Measurements from ENCODE around the gene PIEZO2. TPM values are rescaled to one million over a fixed set of nuclear protein-coding genes. Genes with fewer than 3 reads are reported as not detected.

PIEZO2 gene
- total RNA-seq, 1 donor from 2014 or later = 0.11 TPM

DNA sequence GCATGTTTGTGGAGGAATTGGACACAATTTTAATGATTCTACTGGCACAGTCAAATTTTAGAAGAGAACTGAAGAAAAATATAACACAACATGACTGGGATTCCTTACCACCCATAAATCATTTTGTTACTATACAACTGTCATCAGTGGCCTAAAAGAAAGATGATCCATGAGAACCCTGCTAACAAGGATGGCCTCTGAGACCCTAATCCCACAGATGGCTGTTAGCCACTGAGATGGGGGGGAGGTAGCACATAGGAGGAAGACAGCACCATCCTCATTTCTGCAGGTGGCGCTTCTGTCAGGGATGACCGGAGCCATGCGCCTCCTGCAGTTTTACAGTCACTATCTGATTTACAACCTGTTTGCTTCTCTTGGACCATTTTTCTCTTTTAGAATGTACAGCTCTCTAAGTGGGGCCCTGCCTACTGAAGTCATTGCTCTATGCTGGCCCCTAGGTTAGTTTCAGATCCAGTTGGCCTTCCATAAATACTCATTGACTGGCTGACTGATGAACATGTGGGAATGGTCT lies 343.7 kb downstream of the PIEZO2 start:
- ATAC-seq = no peak
- intact Hi-C loops (cut with DNase I) = no loop called here
- no peak for DNase-seq (ENCODE audit: missing footprints)

DNA sequence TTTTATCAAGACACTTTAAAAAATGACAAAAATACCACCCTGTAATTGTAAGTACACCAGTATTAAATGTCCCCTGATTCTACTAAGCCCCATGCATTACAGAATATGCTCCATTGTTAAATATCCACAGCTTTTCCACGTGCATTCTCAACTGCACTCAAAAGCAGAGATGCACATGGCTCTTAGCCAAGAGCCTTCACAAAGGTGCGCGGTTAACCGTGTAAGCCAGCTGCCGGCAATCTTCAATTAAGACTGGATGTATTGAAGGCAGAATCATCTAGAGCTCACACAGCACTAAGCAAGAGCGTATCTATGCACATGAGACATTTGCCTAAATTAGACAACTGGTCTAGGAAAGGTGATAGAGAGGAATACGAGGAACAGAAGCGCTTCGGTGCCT lies 345.2 kb downstream of the PIEZO2 start:
- intact Hi-C loops (cut with DNase I) = no loop called here
- ATAC-seq (no peak), DNase-seq (ENCODE audit: missing footprints) (no peak)

DNA sequence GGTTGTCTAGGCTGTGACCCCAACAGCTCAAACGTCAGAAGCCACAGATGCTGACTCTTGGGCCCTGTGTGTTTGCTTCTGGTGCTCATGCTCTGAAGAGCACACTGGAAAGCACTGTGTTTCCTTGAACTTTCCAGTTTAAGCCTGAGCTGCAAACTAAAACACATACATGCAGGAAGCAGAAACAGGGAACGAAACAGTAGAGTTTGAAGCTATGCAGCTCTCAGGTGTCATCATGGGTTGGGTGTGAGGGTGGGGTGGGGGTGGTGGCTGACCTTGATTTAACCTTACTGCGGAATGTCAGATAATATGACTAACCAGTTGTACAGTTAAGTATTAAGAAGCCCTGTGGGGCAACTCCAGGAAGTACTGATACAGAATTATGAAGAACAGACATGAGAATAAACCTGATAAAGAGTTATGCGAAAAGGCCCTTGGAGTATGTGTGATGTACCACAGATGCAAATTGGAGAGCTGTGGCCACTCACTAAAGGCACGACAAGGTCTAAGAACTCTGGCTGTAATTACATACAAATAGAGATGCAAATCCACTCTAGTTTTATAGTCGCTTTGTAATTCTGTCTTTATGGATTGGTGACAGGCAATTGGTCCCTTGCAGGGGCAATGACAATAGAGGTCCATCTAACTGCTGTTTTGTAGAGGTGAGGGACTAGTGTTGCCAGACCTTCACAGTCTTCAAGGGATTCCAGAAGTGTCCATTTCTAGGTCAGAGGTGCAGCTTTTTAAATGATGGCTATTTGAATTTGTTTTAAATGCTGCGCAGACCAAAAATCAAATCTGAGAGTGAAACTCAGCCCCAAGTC lies 350.4 kb downstream of the PIEZO2 start:
- intact Hi-C loops (cut with DNase I) = loop anchor here (5.0 to 10.0 kb wide), 2 partner anchors 46 to 353 kb away; no protein-coding TSS in a partner anchor
- no peak for DNase-seq (ENCODE audit: missing footprints)
- ATAC-seq = peak; percentile 23

DNA sequence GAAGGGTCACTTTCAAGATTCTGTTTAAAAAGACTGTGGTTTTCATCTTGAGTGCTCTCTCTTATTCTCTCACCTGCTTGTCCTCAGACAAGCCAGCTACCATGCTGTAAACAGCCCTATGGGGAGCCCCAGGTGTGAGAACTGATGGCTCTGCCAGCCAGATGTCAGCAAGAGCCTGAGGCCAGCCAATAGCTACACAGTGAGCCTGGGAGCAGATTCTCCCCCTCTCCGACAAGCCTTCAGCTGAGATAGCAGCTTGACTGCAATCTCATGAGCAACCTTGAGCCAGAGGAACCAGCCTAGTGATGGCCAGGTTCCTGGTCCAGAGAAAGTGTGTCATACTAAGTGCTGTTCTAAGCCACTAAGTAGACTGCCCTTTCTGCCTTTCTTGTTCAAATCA lies 351.5 kb downstream of the PIEZO2 start:
- peak; percentile 80 for ATAC-seq
- intact Hi-C loops (cut with DNase I) = loop anchor here (5.0 to 10.0 kb wide), 2 partner anchors 47 to 354 kb away; no protein-coding TSS in a partner anchor
- DNase-seq (ENCODE audit: missing footprints) = no peak

DNA sequence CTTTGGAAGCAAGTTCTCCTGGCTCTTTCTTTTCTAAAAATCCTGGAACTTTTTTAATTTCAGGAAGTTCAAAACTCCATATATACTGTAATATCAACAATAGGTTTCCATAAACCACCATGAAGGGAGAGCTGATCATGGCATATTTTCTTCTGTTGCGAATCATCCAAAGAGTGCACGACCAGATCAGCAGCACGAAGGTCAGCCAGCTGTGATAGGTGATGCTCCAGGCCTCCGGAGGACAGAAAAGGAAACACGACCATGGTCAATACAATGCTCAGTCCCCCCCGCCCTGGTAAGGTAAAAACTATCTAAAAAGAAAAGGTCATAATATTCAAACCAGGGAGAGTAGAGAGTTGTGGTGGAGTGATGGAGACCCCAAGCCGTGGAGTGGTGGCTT lies 354.6 kb downstream of the PIEZO2 start:
- intact Hi-C loops (cut with DNase I) = loop anchor here (5.0 to 10.0 kb wide), 2 partner anchors 50 to 358 kb away; no protein-coding TSS in a partner anchor
- ATAC-seq = no peak
- no peak for DNase-seq (ENCODE audit: missing footprints)

DNA sequence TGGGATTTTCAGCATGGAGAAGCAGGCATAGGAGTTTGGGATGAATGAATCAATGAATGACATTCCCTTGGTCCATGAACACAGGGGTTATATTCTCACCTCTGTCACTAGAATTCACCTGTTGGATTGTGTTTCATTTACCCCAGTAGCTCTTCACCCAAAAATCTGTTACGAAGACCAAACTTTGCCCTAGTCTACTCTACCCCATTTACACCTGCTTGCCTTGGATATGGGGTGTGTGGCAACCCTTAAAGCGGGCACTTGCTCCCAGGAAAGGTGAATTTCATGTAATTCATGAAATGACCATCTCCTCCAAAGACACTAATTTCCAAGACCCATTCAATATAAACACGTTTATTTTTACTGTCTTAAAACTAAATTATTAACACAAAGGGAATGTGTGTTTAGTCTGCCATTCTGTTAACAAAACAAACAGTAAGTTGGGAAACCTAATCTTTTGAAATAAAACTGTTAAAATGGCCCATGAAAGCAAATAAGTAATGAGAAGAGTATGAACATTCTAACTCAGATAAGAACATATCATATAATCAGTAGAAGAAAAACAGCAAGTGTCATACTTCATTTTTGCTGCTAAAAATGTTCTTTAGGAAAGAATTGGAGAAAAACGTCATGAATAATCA lies 355.5 kb downstream of the PIEZO2 start:
- DNase-seq (ENCODE audit: missing footprints) (no peak), ATAC-seq (no peak)
- intact Hi-C loops (cut with DNase I) = loop anchor here (10.0 kb wide), 1 partner anchor 51 kb away; no protein-coding TSS in a partner anchor

DNA sequence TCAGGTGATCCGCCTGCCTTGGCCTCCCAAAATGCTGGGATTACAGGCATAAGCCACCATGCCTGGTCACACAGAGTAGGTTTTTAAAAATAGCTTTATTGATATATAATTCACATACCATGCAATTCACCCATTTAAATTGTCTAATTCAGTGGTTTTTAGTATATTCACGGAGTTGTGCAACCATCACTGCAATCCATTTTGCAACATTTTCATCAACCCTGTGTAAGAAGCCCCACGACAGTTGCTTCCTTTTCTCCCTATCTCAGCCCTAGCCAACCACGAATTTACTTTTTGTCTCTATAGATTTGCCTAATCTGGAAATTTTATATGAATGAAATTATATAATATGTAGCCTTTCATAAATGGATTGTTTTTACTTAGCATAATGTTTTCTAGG lies 357.2 kb downstream of the PIEZO2 start:
- no peak for DNase-seq (ENCODE audit: missing footprints)
- ATAC-seq = no peak
- intact Hi-C loops (cut with DNase I) = loop anchor here (10.0 kb wide), 1 partner anchor 53 kb away; no protein-coding TSS in a partner anchor

DNA sequence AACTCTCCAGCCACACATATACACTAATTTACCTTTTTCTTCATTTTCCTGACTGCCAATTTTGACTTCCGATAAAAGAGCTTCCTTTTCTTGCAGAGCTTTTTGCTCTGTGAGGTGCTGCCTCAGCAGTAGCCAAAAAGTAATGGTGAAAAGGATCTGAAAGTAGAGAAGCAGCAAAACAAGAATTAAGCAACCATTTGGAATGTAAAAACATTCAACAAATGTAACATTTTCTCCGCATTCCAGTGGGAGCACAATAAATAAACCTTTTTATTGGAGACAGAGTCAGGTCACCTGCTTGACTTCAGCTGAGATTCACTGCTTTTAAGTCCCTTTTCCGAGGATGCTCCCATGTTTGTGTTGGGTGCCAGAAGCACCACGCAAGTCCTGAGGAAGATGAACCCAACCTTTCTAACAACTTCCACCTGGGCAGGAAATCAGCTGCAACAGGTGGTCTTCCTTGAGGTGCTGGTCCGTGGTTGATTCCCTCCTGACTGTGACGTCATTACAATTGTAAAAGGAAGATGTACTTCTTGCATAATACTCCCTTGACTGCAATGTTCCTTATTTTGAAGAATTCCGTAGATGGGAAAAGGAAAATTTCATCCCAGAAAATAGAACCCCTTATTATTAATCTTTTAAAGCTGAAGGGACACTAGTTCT lies 358.1 kb downstream of the PIEZO2 start:
- no peak for ATAC-seq
- DNase-seq (ENCODE audit: missing footprints) = no peak
- intact Hi-C loops (cut with DNase I) = loop anchor here (10.0 kb wide), 1 partner anchor 54 kb away; no protein-coding TSS in a partner anchor

DNA sequence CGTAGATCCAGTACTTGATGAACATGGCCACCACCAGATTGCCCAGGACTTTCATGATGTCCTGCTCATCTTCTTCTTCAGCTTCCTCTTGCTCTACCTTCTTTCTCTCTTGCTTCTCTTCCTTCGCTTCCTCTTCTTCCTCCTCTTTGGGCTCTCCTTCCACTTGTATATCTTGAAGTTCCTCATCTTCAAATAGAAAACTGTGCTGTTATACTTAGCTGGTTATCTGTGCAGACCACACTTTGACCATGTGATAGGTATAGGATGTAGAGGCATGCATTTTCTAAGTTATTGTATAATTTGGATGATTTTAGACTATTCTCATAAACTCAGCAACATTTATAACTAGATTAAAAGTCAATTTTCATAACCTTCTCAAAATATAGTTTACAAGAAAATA lies 360.2 kb downstream of the PIEZO2 start:
- intact Hi-C loops (cut with DNase I) = loop anchor here (10.0 kb wide), 1 partner anchor 256 kb away; no protein-coding TSS in a partner anchor
- DNase-seq (ENCODE audit: missing footprints) = no peak
- no peak for ATAC-seq

DNA sequence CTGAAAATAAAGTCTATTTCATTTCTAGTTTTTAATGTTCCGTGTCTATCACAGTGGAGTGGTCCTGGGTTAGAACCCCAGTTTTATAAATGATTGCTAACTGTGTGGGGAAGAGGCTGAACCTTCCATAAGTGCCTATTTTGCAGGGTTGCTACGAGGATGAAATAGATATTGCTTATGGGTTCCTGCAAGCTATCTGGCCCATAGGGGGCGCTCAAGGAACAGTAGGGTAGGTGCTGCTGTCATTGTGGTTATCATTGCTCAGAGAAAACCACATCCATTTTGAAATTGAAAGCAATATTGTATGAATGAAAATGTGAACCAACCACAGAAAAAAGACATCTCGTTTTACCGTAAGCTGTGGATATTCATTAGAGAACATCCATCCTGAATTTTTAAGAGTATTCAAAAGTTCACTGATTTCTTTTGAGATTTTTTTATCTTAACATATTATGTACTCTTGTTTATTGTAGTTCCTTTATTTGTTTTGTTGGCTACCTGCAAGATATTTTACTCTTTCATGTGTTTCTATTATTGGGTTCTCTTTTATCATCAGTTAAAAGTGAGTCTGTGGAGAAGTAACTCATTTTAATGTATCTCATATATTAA lies 362.0 kb downstream of the PIEZO2 start:
- ATAC-seq (no peak), DNase-seq (ENCODE audit: missing footprints) (peak; percentile 78)
- intact Hi-C loops (cut with DNase I) = loop anchor here (10.0 kb wide), 1 partner anchor 257 kb away; no protein-coding TSS in a partner anchor

DNA sequence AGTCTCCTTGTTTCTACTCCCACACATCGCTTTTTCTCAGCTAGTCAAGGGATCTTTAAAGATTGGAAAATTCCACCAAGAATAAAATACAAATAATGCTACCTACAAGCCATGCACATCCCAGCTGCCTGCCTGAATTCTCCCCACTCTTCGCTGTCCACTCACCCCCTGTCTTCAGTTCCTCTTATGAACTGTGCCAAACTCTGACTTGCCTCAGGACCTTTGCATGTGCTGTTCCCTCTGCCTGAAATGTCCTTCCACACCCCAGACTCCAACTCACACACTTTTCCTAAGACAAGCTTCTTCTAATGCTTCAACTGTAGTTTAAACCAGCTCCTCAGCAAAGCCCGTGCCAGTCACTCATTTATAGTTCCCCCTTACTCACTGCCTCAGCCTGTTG lies 363.6 kb downstream of the PIEZO2 start:
- no peak for ATAC-seq
- DNase-seq (ENCODE audit: missing footprints) = no peak
- intact Hi-C loops (cut with DNase I) = loop anchor here (10.0 kb wide), 1 partner anchor 259 kb away; no protein-coding TSS in a partner anchor

DNA sequence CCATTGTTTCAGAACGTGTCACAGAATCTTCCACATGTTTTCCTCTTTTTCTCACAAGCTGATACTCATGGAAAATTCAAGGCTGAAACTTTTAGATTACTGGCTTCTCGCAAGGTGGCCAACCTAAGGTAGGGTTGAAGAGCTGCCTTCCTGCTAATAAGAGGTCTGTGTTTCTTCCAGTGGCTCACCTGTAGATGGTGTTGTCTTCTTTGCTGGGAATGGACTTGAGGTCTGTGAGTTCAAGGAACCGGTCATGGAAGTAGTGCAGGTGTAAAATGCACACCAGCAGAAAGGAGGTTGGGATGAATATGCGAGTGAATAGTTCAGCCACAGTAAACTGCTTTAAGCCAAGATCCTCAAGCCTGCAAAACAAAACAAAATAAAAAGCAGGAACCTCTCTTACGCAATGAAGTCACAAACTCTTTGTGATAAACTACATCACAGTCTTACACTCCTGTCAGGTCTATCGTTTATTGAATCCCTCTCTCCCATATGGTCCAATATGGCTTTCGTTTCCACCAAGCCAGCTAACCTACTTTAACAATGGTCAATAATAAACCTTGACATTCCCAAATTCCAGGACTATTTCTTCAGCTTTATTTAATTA lies 364.7 kb downstream of the PIEZO2 start:
- ATAC-seq (no peak), DNase-seq (ENCODE audit: missing footprints) (no peak)
- intact Hi-C loops (cut with DNase I) = loop anchor here (10.0 kb wide), 1 partner anchor 260 kb away; no protein-coding TSS in a partner anchor

DNA sequence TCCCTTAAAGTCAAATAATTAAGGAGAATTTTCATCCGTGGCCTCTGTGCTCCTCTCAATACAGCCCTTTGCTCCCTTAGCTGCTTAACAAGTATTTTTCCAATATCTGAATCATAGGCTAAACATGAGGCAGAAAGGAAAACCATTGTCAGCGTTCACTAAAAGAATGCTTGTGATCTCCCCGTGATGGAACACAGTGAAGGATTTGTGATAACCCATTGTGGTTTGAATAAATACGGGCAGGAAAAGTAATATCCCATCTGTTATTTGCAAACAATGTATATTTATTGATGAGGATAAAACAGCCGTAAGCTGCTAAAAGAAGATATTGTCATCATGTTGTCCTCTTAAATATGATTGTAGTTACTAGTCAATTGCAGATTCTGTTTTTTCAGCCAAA lies 365.4 kb downstream of the PIEZO2 start:
- DNase-seq (ENCODE audit: missing footprints) (no peak), ATAC-seq (no peak)
- intact Hi-C loops (cut with DNase I) = loop anchor here (10.0 kb wide), 1 partner anchor 261 kb away; no protein-coding TSS in a partner anchor

DNA sequence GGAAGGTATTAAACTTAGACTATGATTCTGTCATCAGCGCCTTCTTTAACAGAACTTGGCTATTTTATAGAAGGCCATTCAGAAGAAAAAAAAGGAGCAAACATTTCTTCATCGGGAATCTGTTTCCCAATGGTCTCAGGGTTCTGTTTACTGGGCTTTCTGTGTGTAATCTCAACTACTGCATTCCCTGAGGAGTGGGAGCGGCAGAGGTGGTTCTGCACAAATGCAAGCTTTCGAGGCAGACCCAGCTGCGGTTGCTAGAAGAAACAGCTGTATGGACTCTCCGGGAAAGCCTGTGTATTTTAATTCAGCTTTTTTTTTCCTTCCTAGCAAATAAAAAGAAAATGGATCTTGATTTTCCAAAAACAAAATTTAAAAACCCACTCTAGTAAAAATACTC lies 372.9 kb downstream of the PIEZO2 start:
- intact Hi-C loops (cut with DNase I) = no loop called here
- DNase-seq (ENCODE audit: missing footprints) (no peak), ATAC-seq (peak; percentile 79)

DNA sequence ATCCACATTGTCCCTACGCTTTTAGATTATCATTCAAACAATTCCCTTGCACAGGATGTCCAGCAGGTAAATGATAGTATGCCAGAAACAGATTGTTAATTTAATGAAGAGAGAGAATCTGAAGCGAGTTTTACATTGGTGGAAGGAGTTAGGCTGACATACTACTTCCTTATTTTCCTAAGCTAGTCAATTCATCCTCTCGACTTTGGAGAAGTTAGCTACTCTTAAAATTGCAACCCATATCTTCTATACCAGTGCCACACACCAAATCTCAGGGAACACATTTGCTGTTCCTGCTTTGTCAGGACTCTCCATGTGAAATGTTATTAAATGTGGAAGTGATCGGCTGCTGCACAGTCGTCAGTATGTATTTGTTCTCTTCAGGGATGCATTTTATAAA lies 374.3 kb downstream of the PIEZO2 start:
- intact Hi-C loops (cut with DNase I) = no loop called here
- ATAC-seq = no peak

DNA sequence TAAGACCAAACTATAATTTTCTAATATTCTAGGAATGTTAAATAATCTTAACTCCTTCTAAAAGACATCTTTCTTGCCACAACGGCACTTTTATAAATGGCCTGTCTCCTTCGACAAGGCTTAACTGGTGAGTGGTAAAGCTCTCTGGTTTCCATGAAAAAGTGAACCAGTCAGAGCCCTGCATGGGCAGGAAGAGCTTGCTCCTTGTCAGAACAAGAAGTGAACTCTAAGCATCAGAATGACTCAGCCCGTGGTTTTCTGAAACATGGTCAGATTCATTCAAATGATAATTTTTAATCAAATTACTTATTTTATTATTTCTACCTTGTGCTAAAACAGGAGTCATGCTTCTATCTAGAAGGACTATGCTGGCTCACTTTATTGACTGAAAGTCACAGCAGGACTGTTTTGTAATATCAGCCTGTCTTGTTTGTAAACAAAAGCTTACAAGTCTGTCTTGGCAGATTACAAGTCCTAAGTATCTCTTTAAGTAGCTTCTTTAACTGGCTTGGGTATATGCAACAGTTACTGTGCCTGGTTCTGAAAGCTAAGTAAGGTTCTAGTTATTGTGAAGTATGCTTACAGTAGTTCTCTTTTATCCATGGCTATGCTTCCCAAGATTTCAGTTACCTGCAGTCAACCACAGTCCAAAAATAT lies 378.2 kb downstream of the PIEZO2 start:
- DNase-seq (ENCODE audit: missing footprints) (no peak), ATAC-seq (no peak)
- intact Hi-C loops (cut with DNase I) = no loop called here

More for the DNA sequence above, 374.3 kb downstream of the PIEZO2 start:
- DNase-seq (ENCODE audit: missing footprints) = no peak

DNA sequence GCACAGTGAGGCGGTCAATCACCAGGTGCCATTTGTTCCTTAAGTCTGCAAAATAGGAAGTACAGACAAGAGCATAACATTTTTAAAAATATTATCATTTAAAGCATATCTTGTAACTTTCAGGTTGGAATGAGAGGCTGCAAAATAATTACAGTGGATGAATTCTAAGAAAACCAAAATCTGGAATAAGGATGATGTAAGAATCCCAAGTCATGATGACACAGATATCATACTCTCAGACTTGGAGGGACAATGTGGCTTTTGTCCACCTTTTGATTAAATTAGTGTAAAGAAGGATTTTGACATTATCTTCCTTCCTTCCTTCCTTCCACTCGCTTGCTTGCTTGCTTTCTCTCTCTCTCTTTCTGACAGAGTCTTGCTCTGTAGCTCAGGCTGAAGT lies 379.1 kb downstream of the PIEZO2 start:
- DNase-seq (ENCODE audit: missing footprints) = no peak
- intact Hi-C loops (cut with DNase I) = no loop called here
- no peak for ATAC-seq

DNA sequence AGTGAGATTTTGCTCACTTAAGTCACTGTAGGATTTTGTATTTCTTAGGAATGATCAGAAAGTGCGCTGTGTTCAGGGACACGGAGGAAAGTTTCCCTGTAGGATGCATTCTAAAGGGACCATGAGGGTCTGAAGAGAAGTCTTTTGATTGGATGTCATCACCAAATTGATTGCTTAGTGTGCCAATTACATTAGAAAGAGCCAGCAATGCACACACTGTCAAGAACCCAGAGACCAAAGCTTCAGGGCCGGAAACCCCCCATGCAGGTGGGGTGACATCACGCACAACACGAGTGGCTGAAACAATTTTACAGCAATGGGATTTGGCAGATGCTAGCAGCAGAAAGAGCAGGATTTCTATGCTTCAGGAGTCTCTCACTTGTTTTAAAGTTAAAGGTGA lies 381.1 kb downstream of the PIEZO2 start:
- intact Hi-C loops (cut with DNase I) = no loop called here
- ATAC-seq = no peak
- no peak for DNase-seq (ENCODE audit: missing footprints)
